HEK293 (cell line): ENCODE data around the gene BRD1.

Source experiments
- CTCF ChIA-PET: fragments of 350-600 bp; formaldehyde crosslinking; extraction: SDS; loops from one replicate; lab custom pipeline; 2021; ENCODE audit warnings: antibody characterized with exemption; lab: Yijun Ruan, JAX
- POLR2A ChIA-PET: fragments of 300-600 bp; formaldehyde crosslinking; extraction: SDS; loops from one replicate; lab custom pipeline; 2020; ENCODE audit warnings: antibody characterized with exemption, inconsistent platforms; lab: Yijun Ruan, JAX
- H3K27ac ChIP-seq: fragments of 200-500 bp; sonication (Bioruptor generic); 2 replicates; pipeline ENCODE4 v1.5.1; 2014; ENCODE audit warnings: low read depth, low read length, control low read depth, inconsistent platforms; ENCODE audit errors: extremely low read depth
- H3K36me3 ChIP-seq, 2 experiments: fragments of 200-500 bp in 1 of 2; sonication (Bioruptor generic) in 1 of 2; 1 replicate in 1 of 2; 2 replicates in 1 of 2; pipeline ENCODE4 v1.5.1; 2014 to 2017; ENCODE audit warnings: inconsistent platforms in 2 of 2, low read length in 2 of 2; ENCODE audit not compliant: control insufficient read depth in 2 of 2, insufficient read depth in 1 of 2
- H3K4me1 ChIP-seq: fragments of 200-500 bp; sonication (Bioruptor generic); 2 replicates; pipeline ENCODE4 v1.5.1; 2014; ENCODE audit warnings: mild to moderate bottlenecking, low read length, inconsistent platforms; ENCODE audit not compliant: control insufficient read depth, insufficient read depth
- H3K4me3 ChIP-seq: 2 replicates; pipeline ENCODE4 v1.5.1; 2011; ENCODE audit warnings: low read depth, mild to moderate bottlenecking, control low read depth, low read length, moderate library complexity
- H3K9me3 ChIP-seq: fragments of 200-500 bp; sonication (Bioruptor generic); 2 replicates; pipeline ENCODE4 v1.5.1; 2014; ENCODE audit warnings: low read depth, low read length, inconsistent platforms; ENCODE audit not compliant: control insufficient read depth, insufficient read depth
- KLF10 ChIP-seq: fragments of 450-650 bp; IDR thresholded peaks from 2 replicates; pipeline ENCODE4 v1.5.1; 2018; ENCODE audit warnings: missing biosample characterization, mild to moderate bottlenecking, missing genetic modification characterization
- ZBTB10 ChIP-seq: fragments of 450-650 bp; formaldehyde crosslinking; IDR thresholded peaks from 2 replicates; pipeline ENCODE4 v1.5.1; 2016; ENCODE audit warnings: missing biosample characterization, missing genetic modification characterization
- ZFP3 ChIP-seq: fragments of 450-650 bp; formaldehyde crosslinking; IDR thresholded peaks from 2 replicates; pipeline ENCODE4 v1.5.1; 2016; ENCODE audit warnings: low read depth, missing biosample characterization, missing genetic modification characterization
- ZNF121 ChIP-seq: fragments of 450-650 bp; formaldehyde crosslinking; IDR thresholded peaks from 2 replicates; pipeline ENCODE4 v1.5.1; 2016; ENCODE audit warnings: missing biosample characterization, missing genetic modification characterization
- ZNF146 ChIP-seq: fragments of 450-650 bp; formaldehyde crosslinking; IDR thresholded peaks from 2 replicates; pipeline ENCODE4 v1.5.1; 2016; ENCODE audit warnings: missing biosample characterization, missing genetic modification characterization
- ZNF169 ChIP-seq: fragments of 450-650 bp; formaldehyde crosslinking; IDR thresholded peaks from 2 replicates; pipeline ENCODE4 v1.5.1; 2016; ENCODE audit warnings: missing biosample characterization, missing genetic modification characterization
- ZNF24 ChIP-seq: fragments of 450-650 bp; formaldehyde crosslinking; IDR thresholded peaks from 2 replicates; pipeline ENCODE4 v1.5.1; 2016; ENCODE audit warnings: missing biosample characterization, missing genetic modification characterization
- ZNF280D ChIP-seq: fragments of 450-650 bp; formaldehyde crosslinking; IDR thresholded peaks from 2 replicates; pipeline ENCODE4 v1.5.1; 2016; ENCODE audit warnings: missing biosample characterization, missing genetic modification characterization
- ZNF324 ChIP-seq: fragments of 450-650 bp; formaldehyde crosslinking; IDR thresholded peaks from 2 replicates; pipeline ENCODE4 v1.5.1; 2016; ENCODE audit warnings: missing biosample characterization, missing genetic modification characterization
- ZNF350 ChIP-seq: fragments of 450-650 bp; formaldehyde crosslinking; IDR thresholded peaks from 2 replicates; pipeline ENCODE4 v1.5.0; 2017; ENCODE audit warnings: missing biosample characterization, mild to moderate bottlenecking, missing genetic modification characterization
- ZNF549 ChIP-seq: fragments of 450-650 bp; IDR thresholded peaks from 2 replicates; pipeline ENCODE4 v1.5.1; 2018; ENCODE audit warnings: missing biosample characterization, missing genetic modification characterization, mild to moderate bottlenecking, inconsistent platforms, moderate library complexity
- ZNF555 ChIP-seq: fragments of 450-650 bp; formaldehyde crosslinking; conservative IDR thresholded peaks from 2 replicates; pipeline ENCODE4 v1.5.1; 2017; ENCODE audit warnings: missing biosample characterization, mild to moderate bottlenecking, missing genetic modification characterization, inconsistent platforms
- ZNF585B ChIP-seq: fragments of 450-650 bp; formaldehyde crosslinking; IDR thresholded peaks from 2 replicates; pipeline ENCODE4 v1.5.1; 2016; ENCODE audit warnings: missing biosample characterization, missing genetic modification characterization
- ZNF670 ChIP-seq: fragments of 450-650 bp; formaldehyde crosslinking; IDR thresholded peaks from 2 replicates; pipeline ENCODE4 v1.5.1; 2016; ENCODE audit warnings: missing biosample characterization, missing genetic modification characterization, low read depth
- TF ChIP-seq, protein P1 (sequence below): fragments of 450-650 bp; formaldehyde crosslinking; IDR thresholded peaks from 2 replicates; pipeline ENCODE4 v1.5.1; 2016; ENCODE audit warnings: missing biosample characterization, missing genetic modification characterization
- TF ChIP-seq, protein P2 (sequence below): fragments of 450-650 bp; formaldehyde crosslinking; IDR thresholded peaks from 2 replicates; pipeline ENCODE4 v1.5.1; 2016; ENCODE audit warnings: missing biosample characterization, missing genetic modification characterization, borderline replicate concordance

The BRD1 gene

DNA sequence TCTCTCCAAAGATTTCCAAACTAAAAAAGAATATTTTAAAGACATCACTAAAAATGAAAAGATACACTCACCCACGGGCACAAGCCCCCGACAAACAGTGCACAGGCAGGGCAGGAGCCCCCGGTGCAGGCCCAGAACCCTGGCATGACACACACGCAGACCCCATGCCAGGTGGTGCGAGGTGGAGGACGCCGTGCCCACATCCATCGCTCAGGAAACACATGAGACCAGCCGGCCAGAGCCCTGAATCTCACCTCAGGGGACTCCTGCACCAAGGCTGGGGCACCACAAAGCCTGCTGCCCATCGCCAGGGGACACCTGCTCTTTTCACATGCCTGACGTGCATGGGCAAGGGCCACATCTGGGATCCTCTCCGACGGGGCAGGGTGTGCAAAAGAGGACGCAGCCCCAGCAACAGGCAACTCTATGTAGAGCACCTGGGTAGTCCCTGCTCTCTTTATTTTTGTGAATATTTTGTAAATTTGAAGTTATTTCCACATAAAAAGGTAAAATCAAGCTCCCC lies 13.4 kb downstream of the BRD1 start:
- CTCF ChIA-PET, result interaction anchor here (0.6 kb wide), 1 partner anchor 557 kb away, joined by 3 read pairs; no protein-coding TSS in a partner anchor
- peaks cover 20 to 73% of the 10 kb centered on the region in 2 experiments for H3K36me3 ChIP-seq
- POLR2A ChIA-PET, result interaction anchor here (1.4 kb wide), 1 partner anchor 13 kb away, joined by 4 read pairs; no protein-coding TSS in a partner anchor

DNA sequence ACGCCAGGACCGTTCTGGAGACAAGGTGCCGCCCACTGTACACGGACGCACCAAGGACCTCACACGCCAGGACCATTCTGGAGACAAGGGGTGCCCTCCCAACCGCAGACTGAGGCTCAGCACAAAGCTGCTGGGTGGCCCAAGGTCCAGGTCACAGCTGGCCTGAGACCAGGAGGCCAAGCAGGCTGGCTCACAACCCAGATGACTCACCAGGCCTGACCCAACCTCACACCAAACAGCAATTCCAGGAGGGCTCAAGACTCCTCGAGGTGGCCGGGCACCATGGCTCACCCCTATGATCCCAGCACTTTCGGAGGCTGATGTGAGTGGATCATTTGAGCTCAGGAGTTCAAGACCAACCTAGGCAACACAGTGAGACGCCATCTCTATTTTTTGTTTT lies 14.8 kb downstream of the BRD1 start:
- POLR2A ChIA-PET, result interaction anchor here (0.8 to 1.5 kb wide), 3 partner anchors 11 to 100 kb away, joined by 3 to 4 read pairs (median 3); no protein-coding TSS in a partner anchor
- Histone ChIP-seq H3K9me3 (no peaks in the 10 kb centered on the region), H3K4me1 (peaks cover 8% of the 10 kb centered on the region), H3K27ac (no peak overlapping the region), H3K36me3 (peaks cover 7 to 66% of the 10 kb centered on the region in 2 experiments; a peak in 2 of 3 replicates), H3K4me3 (no peak overlapping the region)
- peak; percentile 48; the same call in 1 of the 2 replicates for TF ChIP-seq ZNF121
- TF ChIP-seq ZNF350 (tag by site-specific recombination), result no peak
- CTCF ChIA-PET, result interaction anchor here (0.7 to 0.9 kb wide), 2 partner anchors 17 to 287 kb away, joined by 3 to 5 read pairs; no protein-coding TSS in a partner anchor

More for the DNA sequence above, 13.4 kb downstream of the BRD1 start:
- Histone ChIP-seq H3K27ac (no peak overlapping the region), H3K9me3 (no peaks in the 10 kb centered on the region), H3K4me3 (no peak overlapping the region), H3K4me1 (peaks cover 8% of the 10 kb centered on the region)
- no peak for TF ChIP-seq ZNF169 (tag by site-specific recombination)
- TF ChIP-seq ZNF280D (tag by site-specific recombination), result no peak
- no peak for TF ChIP-seq ZNF555 (tag by site-specific recombination)
- TF ChIP-seq ZNF670 (tag by site-specific recombination), result no peak
- TF ChIP-seq ZBTB10, result no peak
- TF ChIP-seq ZNF549 (tag by site-specific recombination), result no peak
- no peak for TF ChIP-seq ZNF324 (tag by site-specific recombination)

DNA sequence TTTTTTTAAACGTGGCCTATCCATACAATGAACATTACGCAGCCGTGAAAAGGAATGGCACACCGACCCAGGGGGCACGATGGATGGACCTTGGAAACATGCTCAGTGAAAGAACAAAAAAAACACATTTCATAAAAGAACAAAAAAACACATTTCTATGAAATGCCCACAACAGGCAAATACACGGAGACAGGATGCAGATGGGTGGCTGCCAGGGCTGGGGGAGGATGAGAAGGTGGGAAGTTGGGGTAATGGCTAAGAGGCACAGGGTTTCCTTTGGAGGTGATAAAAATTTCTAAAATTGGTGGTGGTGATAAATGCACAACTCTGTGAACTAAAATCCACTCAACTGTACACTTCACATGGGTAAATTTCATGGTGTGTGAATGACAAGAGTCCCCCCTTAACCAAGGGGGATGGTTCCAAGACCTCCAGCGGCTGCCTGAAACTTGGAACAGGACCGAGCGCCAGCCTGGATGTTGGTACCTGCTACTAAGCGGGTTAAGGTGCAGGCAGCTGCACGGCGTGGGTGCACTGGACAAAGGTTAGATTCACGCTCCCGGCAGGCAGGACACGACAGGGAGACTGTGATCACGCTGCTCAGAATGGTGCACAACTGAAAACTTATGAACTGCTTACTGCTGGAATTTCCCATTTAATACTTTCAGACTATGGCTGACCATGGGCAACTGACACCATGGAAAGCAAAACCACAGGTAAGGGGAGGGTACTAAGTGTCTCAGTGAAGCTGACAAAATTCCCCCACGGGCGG lies 16.5 kb downstream of the BRD1 start:
- TF ChIP-seq, protein P1, sequence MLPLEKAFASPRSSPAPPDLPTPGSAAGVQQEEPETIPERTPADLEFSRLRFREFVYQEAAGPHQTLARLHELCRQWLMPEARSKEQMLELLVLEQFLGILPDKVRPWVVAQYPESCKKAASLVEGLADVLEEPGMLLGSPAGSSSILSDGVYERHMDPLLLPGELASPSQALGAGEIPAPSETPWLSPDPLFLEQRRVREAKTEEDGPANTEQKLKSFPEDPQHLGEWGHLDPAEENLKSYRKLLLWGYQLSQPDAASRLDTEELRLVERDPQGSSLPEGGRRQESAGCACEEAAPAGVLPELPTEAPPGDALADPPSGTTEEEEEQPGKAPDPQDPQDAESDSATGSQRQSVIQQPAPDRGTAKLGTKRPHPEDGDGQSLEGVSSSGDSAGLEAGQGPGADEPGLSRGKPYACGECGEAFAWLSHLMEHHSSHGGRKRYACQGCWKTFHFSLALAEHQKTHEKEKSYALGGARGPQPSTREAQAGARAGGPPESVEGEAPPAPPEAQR (tag by site-specific recombination), result no peak
- no peak for TF ChIP-seq ZNF24 (tag by site-specific recombination)
- TF ChIP-seq, protein P2, sequence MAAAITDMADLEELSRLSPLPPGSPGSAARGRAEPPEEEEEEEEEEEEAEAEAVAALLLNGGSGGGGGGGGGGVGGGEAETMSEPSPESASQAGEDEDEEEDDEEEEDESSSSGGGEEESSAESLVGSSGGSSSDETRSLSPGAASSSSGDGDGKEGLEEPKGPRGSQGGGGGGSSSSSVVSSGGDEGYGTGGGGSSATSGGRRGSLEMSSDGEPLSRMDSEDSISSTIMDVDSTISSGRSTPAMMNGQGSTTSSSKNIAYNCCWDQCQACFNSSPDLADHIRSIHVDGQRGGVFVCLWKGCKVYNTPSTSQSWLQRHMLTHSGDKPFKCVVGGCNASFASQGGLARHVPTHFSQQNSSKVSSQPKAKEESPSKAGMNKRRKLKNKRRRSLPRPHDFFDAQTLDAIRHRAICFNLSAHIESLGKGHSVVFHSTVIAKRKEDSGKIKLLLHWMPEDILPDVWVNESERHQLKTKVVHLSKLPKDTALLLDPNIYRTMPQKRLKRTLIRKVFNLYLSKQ (tag by site-specific recombination), result no peak
- no peak for TF ChIP-seq KLF10
- no peak for TF ChIP-seq ZFP3 (tag by site-specific recombination)
- peak; percentile 87 for TF ChIP-seq ZNF146
- TF ChIP-seq ZNF585B (tag by site-specific recombination), result no peak
- ChIA-PET CTCF (interaction anchor here (0.6 to 1.8 kb wide), 2 partner anchors 76 to 154 kb away, joined by 3 to 4 read pairs; no protein-coding TSS in a partner anchor), POLR2A (no interaction called here)
- peaks cover 7 to 56% of the 10 kb centered on the region in 2 experiments; a peak in 2 of 3 replicates for H3K36me3 ChIP-seq
- H3K9me3 ChIP-seq, result no peaks in the 10 kb centered on the region
- H3K4me1 ChIP-seq, result peaks cover 8% of the 10 kb centered on the region
- no peak overlapping the region for H3K4me3 ChIP-seq
- H3K27ac ChIP-seq, result no peak overlapping the region
